ENCODE results near the gene WHRN. TPM values are rescaled to one million over a fixed set of nuclear protein-coding genes. Genes with fewer than 3 reads are reported as not detected.

The WHRN gene
- total and polyA plus RNA-seq, 2 of the 8 experiments (the other 6 are each of a cell fraction or from before 2014, with no cell fraction given): 4.4 to 7.7 TPM

DNA sequence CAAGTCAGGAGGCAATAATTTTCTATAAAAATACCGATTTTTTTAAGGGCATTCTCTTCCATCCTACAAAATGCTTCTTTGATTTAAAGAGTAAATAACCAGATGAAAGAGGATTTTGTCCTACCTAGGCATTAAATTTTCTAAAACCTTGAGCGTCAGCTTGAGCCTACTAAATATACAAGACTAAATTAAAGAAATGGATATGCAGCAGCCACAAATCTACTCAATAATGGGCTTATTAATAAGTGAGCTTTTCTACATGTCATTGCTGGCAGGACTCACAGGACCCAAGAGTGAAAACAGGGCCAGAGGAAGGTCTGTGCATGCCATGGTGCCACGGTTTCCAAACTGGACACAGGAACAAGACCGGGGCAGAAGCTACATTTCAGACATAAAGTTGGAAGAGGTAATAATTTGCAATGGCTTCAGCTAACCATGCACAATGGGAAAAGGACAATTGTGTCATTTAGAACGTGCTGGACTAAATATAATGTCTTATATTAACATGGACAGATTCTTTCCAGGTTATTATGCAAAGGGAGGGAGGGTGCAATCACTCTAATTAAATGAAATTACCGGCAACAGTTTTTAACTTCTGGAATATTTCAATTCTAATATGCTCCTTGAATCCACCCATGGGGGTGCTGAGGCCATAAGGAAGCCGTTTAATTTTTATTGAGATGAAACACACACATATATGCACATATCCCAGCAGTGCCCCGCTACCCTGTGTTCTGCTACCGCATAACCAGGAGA is 5.2 kb downstream of the WHRN start:
- H3K23ac ChIP-seq (ENCODE audit: insufficient read length): no peak overlapping the region
- WGBS, 2 experiments (ENCODE audit: extremely low coverage in 1 of 2, insufficient coverage in 1 of 2, insufficient read length in 1 of 2, insufficient replicate concordance in 2 of 2, low coverage in 1 of 2, low lambda C conversion rate in 2 of 2, missing lambda C conversion rate in 1 of 2): 89% methylated on average over 9 of the region's 9 CpGs; no CpG with 5 or more reads in 1 of the 2 experiments
- H3K56ac ChIP-seq (replicated peaks; ENCODE audit: insufficient read length, low read depth, low read length): no peak overlapping the region
- no peak overlapping the region for H4K8ac ChIP-seq (ENCODE audit: extremely low read depth, insufficient read depth, low read length)
- no peak overlapping the region for H3K27ac ChIP-seq (ENCODE audit: low read depth, low read length)
- H2BK5ac ChIP-seq (ENCODE audit: low read depth, low read length): no peak overlapping the region
- no peak overlapping the region for H2AFZ ChIP-seq (ENCODE audit: low read length)
- no peak overlapping the region for H2BK120ac ChIP-seq (replicated peaks; ENCODE audit: low read depth, low read length)
- peaks cover 2 to 12% (median 8%) of the 10 kb centered on the region in 4 experiments; a peak in 6 of 7 replicates for H3K27me3 ChIP-seq (replicated peaks in 1 of 4; ENCODE audit: control insufficient read depth in 3 of 4, extremely low read depth in 1 of 4, insufficient read depth in 3 of 4, low read length in 3 of 4)
- H3K79me1 ChIP-seq (ENCODE audit: low read depth, low read length): no peaks in the 10 kb centered on the region; the same call in 1 of the 2 replicates
- H3K18ac ChIP-seq (ENCODE audit: extremely low read depth, low read length): no peak overlapping the region
- peaks cover 5 to 19% (median 12%) of the 10 kb centered on the region in 4 experiments for H3K4me1 ChIP-seq (replicated peaks in 1 of 4; ENCODE audit: control insufficient read depth in 3 of 4, insufficient read depth in 4 of 4, low read length in 3 of 4)
- no peak overlapping the region for H2BK12ac ChIP-seq (ENCODE audit: low read depth, low read length)
- H2BK15ac ChIP-seq (ENCODE audit: low read length): no peak overlapping the region
- H3K23me2 ChIP-seq (ENCODE audit: low read depth, low read length): peaks cover 9% of the 10 kb centered on the region; the same call in 1 of the 2 replicates
- no peak overlapping the region for H4K5ac ChIP-seq (ENCODE audit: insufficient read length, low read depth, low read length)
- no peak overlapping the region for H3K4ac ChIP-seq (replicated peaks; ENCODE audit: insufficient read length, low read depth, low read length)
- no peaks in the 10 kb centered on the region for H3K36me3 ChIP-seq (ENCODE audit: control insufficient read depth in 2 of 4, insufficient read depth in 4 of 4, low read length in 3 of 4)
- no peak overlapping the region; a peak in 1 of 7 replicates for H3K9ac ChIP-seq (replicated peaks in 1 of 4; ENCODE audit: extremely low read depth in 1 of 4, low read depth in 3 of 4, low read length in 3 of 4)
- 0 out of 4 replicates have a peak overlapping the region, but pooled peaks of 1 of the 2 experiments have one; percentile 8 for H3K4me2 ChIP-seq (ENCODE audit: insufficient read depth in 1 of 2, low read depth in 2 of 2, low read length in 2 of 2)
- no peaks in the 10 kb centered on the region for H4K20me1 ChIP-seq (replicated peaks in 1 of 2; ENCODE audit: control insufficient read depth in 1 of 2, insufficient read depth in 2 of 2, low read length in 2 of 2)
- H2AK5ac ChIP-seq (ENCODE audit: low read depth, low read length): no peak overlapping the region
- DNase-seq (ENCODE audit: low read depth in 1 of 2, low spot score in 2 of 2): no peak
- no peak overlapping the region for H4K91ac ChIP-seq (replicated peaks; ENCODE audit: insufficient read length, low read length)
- FAIRE-seq: no peak
- no peak overlapping the region for H2BK20ac ChIP-seq (ENCODE audit: low read length)
- no peak overlapping the region for H3K4me3 ChIP-seq (ENCODE audit: extremely low read depth in 1 of 4, insufficient read depth in 2 of 4, low read depth in 3 of 4, low read length in 4 of 4)
- POLR2A ChIA-PET (ENCODE audit: partially characterized antibody): interaction anchor here (0.8 to 1.6 kb wide), 3 partner anchors 8 to 87 kb away, joined by 3 to 4 read pairs (median 3); partner anchors contain the start of gene ATP6V1G1
- H3K9me3 ChIP-seq (ENCODE audit: insufficient read depth in 2 of 2, low read depth in 1 of 2, low read length in 1 of 2): no peaks in the 10 kb centered on the region
- no peak overlapping the region for H3K14ac ChIP-seq (ENCODE audit: insufficient read length)
- H3K79me2 ChIP-seq (ENCODE audit: control insufficient read depth in 1 of 2, insufficient read depth in 2 of 2, low read length in 2 of 2): no peaks in the 10 kb centered on the region
- CTCF ChIA-PET (ENCODE audit: partially characterized antibody): interaction anchor here (0.9 to 4.5 kb wide), 7 partner anchors 12 to 161 kb away, joined by 3 to 24 read pairs (median 3); no protein-coding TSS in a partner anchor
- no peak for TF ChIP-seq BCL11A (IDR thresholded peaks at IDR 0.05; ENCODE audit: low read depth in 2 of 2, low read length in 2 of 2)
- TF ChIP-seq CREB1 (IDR thresholded peaks at IDR 0.05): no peak
- TF ChIP-seq SIN3A (conservative IDR thresholded peaks at IDR 0.05 in 1 of 2, IDR thresholded peaks at IDR 0.05 in 1 of 2; ENCODE audit: low read depth in 1 of 2, low read length in 2 of 2): no peak
- no peak for TF ChIP-seq SP4 (IDR thresholded peaks at IDR 0.05; ENCODE audit: low read length)
- no peak for TF ChIP-seq TAF1 (IDR thresholded peaks at IDR 0.05; ENCODE audit: low read depth, low read length)
- TF ChIP-seq CHD2 (IDR thresholded peaks at IDR 0.05; ENCODE audit: low read length): no peak
- no peak for TF ChIP-seq CHD1 (IDR thresholded peaks at IDR 0.05; ENCODE audit: low read depth, low read length)
- TF ChIP-seq JUND (IDR thresholded peaks at IDR 0.05; ENCODE audit: low read length): no peak
- no peak for TF ChIP-seq SP1 (IDR thresholded peaks at IDR 0.05; ENCODE audit: low read depth, low read length)
- TF ChIP-seq EZH2 (IDR thresholded peaks at IDR 0.05; ENCODE audit: low read depth, low read length, severe bottlenecking): no peak
- TF ChIP-seq, protein P1, sequence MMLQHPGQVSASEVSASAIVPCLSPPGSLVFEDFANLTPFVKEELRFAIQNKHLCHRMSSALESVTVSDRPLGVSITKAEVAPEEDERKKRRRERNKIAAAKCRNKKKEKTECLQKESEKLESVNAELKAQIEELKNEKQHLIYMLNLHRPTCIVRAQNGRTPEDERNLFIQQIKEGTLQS (IDR thresholded peaks at IDR 0.05; ENCODE audit: insufficient read depth, low read depth, low read length): no peak
- no peak for TF ChIP-seq FOSL1 (IDR thresholded peaks at IDR 0.05; ENCODE audit: insufficient read depth, low read depth, low read length)
- no peak for TF ChIP-seq SP2 (IDR thresholded peaks at IDR 0.05; ENCODE audit: low read length)

Data from H1 (cell line).